Liver (tissue), 9 donors: ENCODE measurements around the gene KANK3. TPM values are rescaled to one million over a fixed set of nuclear protein-coding genes. Genes with fewer than 3 reads are reported as not detected.
"Not testable (repeated sequence)": the region's sequence is repeated elsewhere in the genome, so short reads cannot be mapped to it uniquely, and the experiment has no call there.

Source experiments
- DNase-seq: peaks from one replicate; pipeline ENCODE4 v3.0.0-alpha.2; 2017; ENCODE audit warnings: low spot score
- H3K27ac ChIP-seq, 2 donors: one replicate each; pipeline ENCODE4 v1.7.0; 2013; ENCODE audit warnings: inconsistent platforms in 2 of 2, low read length in 2 of 2, control low read depth in 1 of 2, low read depth in 1 of 2, mild to moderate bottlenecking in 1 of 2
- H3K27me3 ChIP-seq, 4 donors: one replicate each; pipeline versions ENCODE4 v1.6.1 to v1.7.0; 2013; ENCODE audit warnings: low read length in 3 of 4, inconsistent platforms in 1 of 4, mild to moderate bottlenecking in 1 of 4, moderate library complexity in 1 of 4; ENCODE audit not compliant: control insufficient read depth in 4 of 4, insufficient read depth in 4 of 4
- H3K36me3 ChIP-seq, 4 donors: one replicate each; pipeline versions ENCODE4 v1.6.1 to v1.7.0; 2013; ENCODE audit warnings: low read length in 3 of 4, mild to moderate bottlenecking in 3 of 4, low read depth in 1 of 4, moderate library complexity in 1 of 4; ENCODE audit not compliant: control insufficient read depth in 4 of 4, insufficient read depth in 3 of 4
- H3K4me1 ChIP-seq, 4 donors: one replicate each; pipeline versions ENCODE4 v1.6.1 to v1.7.0; 2013; ENCODE audit warnings: low read length in 3 of 4, mild to moderate bottlenecking in 3 of 4, moderate library complexity in 1 of 4; ENCODE audit not compliant: control insufficient read depth in 4 of 4, insufficient read depth in 4 of 4
- H3K4me3 ChIP-seq, 3 donors: one replicate each; pipeline versions ENCODE4 v1.6.1 to v1.7.0; 2013; ENCODE audit warnings: low read length in 3 of 3, control low read depth in 1 of 3, low read depth in 1 of 3, mild to moderate bottlenecking in 1 of 3
- H3K9ac ChIP-seq, 2 donors: one replicate each; pipeline ENCODE4 v1.7.0; 2013; ENCODE audit warnings: low read length in 2 of 2, mild to moderate bottlenecking in 2 of 2, moderate library complexity in 2 of 2, control low read depth in 1 of 2, low read depth in 1 of 2
- H3K9me3 ChIP-seq, 4 donors: one replicate each; pipeline versions ENCODE4 v1.6.1 to v1.7.0; 2013; ENCODE audit warnings: low read length in 3 of 4; ENCODE audit not compliant: control insufficient read depth in 4 of 4
- EGR1 ChIP-seq, 2 donors: IDR thresholded peaks; 2 replicates each; pipeline ENCODE4 v1.6.1; 2016 to 2018; ENCODE audit warnings: antibody characterized with exemption in 2 of 2, low read depth in 2 of 2
- FOXA1 ChIP-seq: IDR thresholded peaks from 2 replicates; pipeline ENCODE4 v1.6.1; 2016; ENCODE audit warnings: antibody characterized with exemption
- HNF4G ChIP-seq: IDR thresholded peaks from 2 replicates; pipeline ENCODE4 v1.6.1; 2016; ENCODE audit warnings: antibody characterized with exemption
- JUND ChIP-seq, 2 donors: IDR thresholded peaks; 2 replicates each; pipeline ENCODE4 v1.6.1; 2016; ENCODE audit warnings: antibody characterized with exemption in 2 of 2
- SP1 ChIP-seq: IDR thresholded peaks from 2 replicates; pipeline ENCODE4 v1.6.1; 2018; ENCODE audit warnings: antibody characterized with exemption, mild to moderate bottlenecking
- TAF1 ChIP-seq: conservative IDR thresholded peaks from 2 replicates; pipeline ENCODE4 v1.6.1; 2016; ENCODE audit warnings: antibody characterized with exemption, mild to moderate bottlenecking
- YY1 ChIP-seq: IDR thresholded peaks from 2 replicates; pipeline ENCODE4 v1.6.1; 2016; ENCODE audit warnings: antibody characterized with exemption, mild to moderate bottlenecking
- WGBS: extraction: QIAGEN DNeasy Blood & Tissue Kit; methylation state at CpG from one replicate; pipeline ENCODE4 v1.1.7; 2013; 5-methylcytosine and 5-hydroxymethylcytosine counted together
- polyA plus RNA-seq, 2 donors: library from polyadenylated mRNA; stranded (reverse) in 1 of 2; unstranded in 1 of 2; fragments of 200-250 nt in 1 of 2; fragments of >200 nt in 1 of 2; fragmentation: Nextera tagmentation in 1 of 2; extraction: Ambion mirVana in 1 of 2; gene quantifications; one replicate each; pipeline versions ENCODE4 v1.2.1 to v1.2.3, GENCODE V29; 2013 to 2015
- total RNA-seq, 2 donors: library from RNA; depleted of rRNA; stranded (reverse); fragments of >200 nt; gene quantifications; one replicate each; pipeline ENCODE4 v1.2.3, GENCODE V29; 2014
- TF ChIP-seq, protein P1 (sequence below): IDR thresholded peaks from 2 replicates; pipeline ENCODE4 v1.6.1; 2016; ENCODE audit warnings: antibody characterized with exemption
- donor health status: healthy.
- donor health status: healthy.
- donor health status: healthy.
- donor health status: healthy.
- donor health status: healthy.

KANK3 gene
- total and polyA plus RNA-seq, 4 donors, result 0.44 to 4.5 (median 3.4) TPM

- no peak for TF ChIP-seq SP1
- TF ChIP-seq, protein P1, sequence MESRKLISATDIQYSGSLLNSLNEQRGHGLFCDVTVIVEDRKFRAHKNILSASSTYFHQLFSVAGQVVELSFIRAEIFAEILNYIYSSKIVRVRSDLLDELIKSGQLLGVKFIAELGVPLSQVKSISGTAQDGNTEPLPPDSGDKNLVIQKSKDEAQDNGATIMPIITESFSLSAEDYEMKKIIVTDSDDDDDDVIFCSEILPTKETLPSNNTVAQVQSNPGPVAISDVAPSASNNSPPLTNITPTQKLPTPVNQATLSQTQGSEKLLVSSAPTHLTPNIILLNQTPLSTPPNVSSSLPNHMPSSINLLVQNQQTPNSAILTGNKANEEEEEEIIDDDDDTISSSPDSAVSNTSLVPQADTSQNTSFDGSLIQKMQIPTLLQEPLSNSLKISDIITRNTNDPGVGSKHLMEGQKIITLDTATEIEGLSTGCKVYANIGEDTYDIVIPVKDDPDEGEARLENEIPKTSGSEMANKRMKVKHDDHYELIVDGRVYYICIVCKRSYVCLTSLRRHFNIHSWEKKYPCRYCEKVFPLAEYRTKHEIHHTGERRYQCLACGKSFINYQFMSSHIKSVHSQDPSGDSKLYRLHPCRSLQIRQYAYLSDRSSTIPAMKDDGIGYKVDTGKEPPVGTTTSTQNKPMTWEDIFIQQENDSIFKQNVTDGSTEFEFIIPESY, result no peak
- TF ChIP-seq TAF1, result no peak
- TF ChIP-seq EGR1 (IDR thresholded peaks at IDR 0.05; ENCODE audit: low read depth in 2 of 2), result no peak
- Histone ChIP-seq H3K27ac (peak overlapping the region; percentile 88 to 89), H3K27me3 (no peaks in the 10 kb centered on the region), H3K36me3 (peaks cover 1 to 14% (median 7%) of the 10 kb centered on the region in 4 donors), H3K9ac (peak overlapping the region; percentile 95 to 98), H3K9me3 (no peaks in the 10 kb centered on the region), H3K4me3 (peak overlapping the region; percentile 58 to 94 (median 93)), H3K4me1 (peaks cover 13 to 35% (median 24%) of the 10 kb centered on the region in 4 donors)
- DNase-seq, result peak; percentile 45
- WGBS, result under 1% methylated on average over 16 of the region's 16 CpGs
Observed at GRCh38 chr19:8320564-8321066, 22.4 kb downstream of the KANK3 start.

- no peaks in the 10 kb centered on the region for H3K27me3 ChIP-seq
- H3K36me3 ChIP-seq, result peaks cover 5 to 18% (median 11%) of the 10 kb centered on the region in 4 donors
- H3K9me3 ChIP-seq, result no peaks in the 10 kb centered on the region
- 87% methylated on average over 19 of the region's 19 CpGs for WGBS
- H3K9ac ChIP-seq, result peak overlapping the region; percentile 95 to 98
- peaks cover 13 to 34% (median 24%) of the 10 kb centered on the region in 4 donors for H3K4me1 ChIP-seq
- peak overlapping the region; percentile 88 to 89 for H3K27ac ChIP-seq
- H3K4me3 ChIP-seq, result peak overlapping the region in 2 of 3 donors; percentile 93 to 94
- TF ChIP-seq JUND (IDR thresholded peaks at IDR 0.05), result no peak
- TF ChIP-seq TAF1, result no peak
- TF ChIP-seq, protein P1, result no peak
- no peak for TF ChIP-seq FOXA1
- no peak for TF ChIP-seq SP1
- no peak for TF ChIP-seq YY1
- no peak for TF ChIP-seq HNF4G
- no peak for DNase-seq
Observed at GRCh38 chr19:8319807-8320520, 23.1 kb downstream of the KANK3 start.

- H3K27ac ChIP-seq, H3K27me3 ChIP-seq, H3K9ac ChIP-seq, DNase-seq, H3K4me3 ChIP-seq, H3K9me3 ChIP-seq: not testable (repeated sequence)
- Histone ChIP-seq H3K4me1 (peaks cover 6 to 27% (median 24%) of the 10 kb centered on the region in 4 donors), H3K36me3 (peaks cover 7 to 25% (median 14%) of the 10 kb centered on the region in 4 donors)
- WGBS, result 82% methylated on average over 9 of the region's 9 CpGs
Observed at GRCh38 chr19:8318835-8319234, 24.2 kb downstream of the KANK3 start.
